IPS-15b (cell line): ENCODE data around the gene DNPH1.

Experiments
- H3K27me3 ChIP-seq: one replicate; pipeline ENCODE4 v1.6.1; 2013; ENCODE audit warnings: low read length; ENCODE audit not compliant: control insufficient read depth, insufficient read depth
- H3K36me3 ChIP-seq: one replicate; pipeline ENCODE4 v1.6.1; 2013; ENCODE audit warnings: low read length; ENCODE audit not compliant: control insufficient read depth, insufficient read depth
- H3K4me1 ChIP-seq: one replicate; pipeline ENCODE4 v1.6.1; 2013; ENCODE audit warnings: mild to moderate bottlenecking, low read length; ENCODE audit not compliant: control insufficient read depth, insufficient read depth
- H3K4me3 ChIP-seq: one replicate; pipeline ENCODE4 v1.5.1; 2013; ENCODE audit warnings: low read depth, low read length
- H3K9ac ChIP-seq: one replicate; pipeline ENCODE4 v1.6.1; 2013; ENCODE audit warnings: low read depth, mild to moderate bottlenecking, low read length
- H3K9me3 ChIP-seq: one replicate; pipeline ENCODE4 v1.6.1; 2013; ENCODE audit warnings: mild to moderate bottlenecking, low read length; ENCODE audit not compliant: control insufficient read depth, insufficient read depth

The DNPH1 gene

DNA sequence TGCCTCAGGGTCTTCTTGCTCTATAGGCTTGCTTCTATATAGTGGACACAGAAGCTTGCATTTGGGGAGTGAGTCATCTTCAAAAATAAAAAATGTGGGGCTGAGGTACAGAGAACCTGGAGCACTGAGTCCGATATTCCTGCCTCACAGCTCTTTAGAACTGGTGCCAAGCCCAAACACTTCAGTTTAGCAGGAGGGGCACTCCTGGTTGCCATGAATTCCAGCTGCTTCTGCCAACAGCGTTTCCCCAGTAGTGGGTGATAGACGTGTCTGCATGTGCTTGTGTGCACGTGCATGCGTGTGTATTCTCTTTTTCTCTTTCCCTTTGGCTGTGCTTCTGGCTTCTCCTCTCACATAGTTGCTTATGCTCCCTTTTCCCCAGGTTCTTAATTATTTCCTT is 11.9 kb downstream of the DNPH1 start:
- no peak overlapping the region for H3K9ac ChIP-seq
- H3K4me3 ChIP-seq: no peak overlapping the region
- no peaks in the 10 kb centered on the region for H3K36me3 ChIP-seq
- no peaks in the 10 kb centered on the region for H3K27me3 ChIP-seq
- H3K9me3 ChIP-seq: no peaks in the 10 kb centered on the region
- peaks cover 2% of the 10 kb centered on the region for H3K4me1 ChIP-seq

DNA sequence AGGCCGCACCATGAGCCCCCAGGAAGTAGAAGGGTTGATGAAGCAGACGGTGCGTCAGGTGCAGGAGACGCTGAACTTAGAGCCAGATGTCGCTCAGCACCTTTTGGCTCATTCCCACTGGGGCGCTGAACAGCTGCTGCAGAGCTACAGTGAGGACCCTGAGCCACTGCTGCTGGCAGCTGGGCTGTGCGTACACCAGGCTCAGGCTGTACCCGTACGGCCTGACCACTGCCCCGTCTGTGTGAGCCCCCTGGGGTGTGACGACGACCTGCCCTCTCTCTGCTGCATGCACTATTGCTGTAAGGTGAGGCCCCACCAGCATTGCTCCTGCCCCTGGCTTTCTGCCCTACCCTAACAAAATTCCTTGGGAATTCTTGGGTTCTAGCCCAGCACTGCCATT is 13.1 kb downstream of the DNPH1 start:
- Histone ChIP-seq H3K27me3 (no peaks in the 10 kb centered on the region), H3K4me1 (no peaks in the 10 kb centered on the region), H3K4me3 (no peak overlapping the region), H3K36me3 (no peaks in the 10 kb centered on the region), H3K9ac (no peak overlapping the region), H3K9me3 (no peaks in the 10 kb centered on the region)

DNA sequence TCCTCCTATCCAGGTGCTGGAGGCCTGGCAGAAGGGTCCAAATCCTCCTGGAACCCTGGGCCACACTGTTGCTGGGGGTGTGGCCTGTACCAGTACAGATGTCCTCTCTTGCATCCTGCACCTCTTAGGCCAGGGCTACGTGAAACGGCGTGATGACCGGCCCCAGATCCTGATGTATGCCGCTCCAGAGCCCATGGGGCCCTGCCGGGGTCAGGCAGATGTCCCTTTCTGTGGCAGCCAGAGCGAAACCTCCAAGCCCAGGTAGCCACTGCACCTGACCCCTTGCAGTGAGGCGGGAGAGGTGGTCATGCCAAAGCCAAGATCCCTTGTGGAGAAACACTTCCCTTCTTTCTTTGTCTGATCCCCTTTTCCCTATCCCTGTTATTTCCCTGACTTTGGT is 14.2 kb downstream of the DNPH1 start:
- H3K4me1 ChIP-seq: no peaks in the 10 kb centered on the region
- H3K27me3 ChIP-seq: no peaks in the 10 kb centered on the region
- no peak overlapping the region for H3K9ac ChIP-seq
- H3K36me3 ChIP-seq: no peaks in the 10 kb centered on the region
- no peaks in the 10 kb centered on the region for H3K9me3 ChIP-seq
- no peak overlapping the region for H3K4me3 ChIP-seq

DNA sequence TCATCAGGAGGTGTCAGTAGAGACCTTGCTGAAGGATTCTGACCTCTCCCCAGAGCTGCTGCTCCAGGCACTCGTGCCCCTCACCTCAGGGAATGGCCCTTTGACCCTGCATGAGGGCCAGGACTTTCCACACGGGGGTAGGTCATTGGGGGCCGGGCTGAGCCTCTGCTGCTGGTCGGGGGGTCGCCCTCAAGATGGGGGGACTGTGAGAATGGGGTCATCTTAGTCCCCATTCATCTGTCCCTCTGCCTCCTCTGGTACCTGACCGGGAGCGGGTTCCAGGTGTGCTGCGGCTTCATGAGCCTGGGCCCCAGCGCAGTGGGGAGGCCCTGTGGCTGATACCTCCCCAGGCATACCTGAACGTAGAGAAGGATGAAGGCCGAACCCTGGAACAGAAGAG is 15.8 kb downstream of the DNPH1 start:
- H3K4me3 ChIP-seq: no peak overlapping the region
- H3K27me3 ChIP-seq: no peaks in the 10 kb centered on the region
- no peak overlapping the region for H3K9ac ChIP-seq
- no peaks in the 10 kb centered on the region for H3K9me3 ChIP-seq
- H3K36me3 ChIP-seq: no peaks in the 10 kb centered on the region
- no peaks in the 10 kb centered on the region for H3K4me1 ChIP-seq

DNA sequence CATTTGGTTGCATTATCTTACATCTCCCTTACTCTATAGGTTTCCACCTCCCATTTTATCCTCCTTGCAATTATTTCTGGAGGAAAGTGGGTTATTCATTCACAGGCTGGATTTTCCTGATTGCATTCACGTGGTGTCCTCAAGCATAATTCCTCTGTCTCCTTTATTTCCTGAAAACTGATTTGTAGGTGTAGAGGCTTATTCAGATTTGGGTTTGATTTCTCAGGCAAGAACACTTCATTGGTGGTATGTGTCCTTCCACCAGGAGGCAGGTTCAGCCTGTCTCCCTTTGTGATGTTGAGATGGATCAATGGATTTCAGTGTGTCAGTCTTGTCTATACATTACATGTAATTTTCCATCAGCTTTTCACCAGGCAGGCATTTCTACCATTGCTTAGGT is 17.3 kb downstream of the DNPH1 start:
- no peaks in the 10 kb centered on the region for H3K36me3 ChIP-seq
- no peaks in the 10 kb centered on the region for H3K9me3 ChIP-seq
- no peaks in the 10 kb centered on the region for H3K27me3 ChIP-seq
- H3K4me3 ChIP-seq: no peak overlapping the region
- H3K9ac ChIP-seq: no peak overlapping the region
- no peaks in the 10 kb centered on the region for H3K4me1 ChIP-seq

DNA sequence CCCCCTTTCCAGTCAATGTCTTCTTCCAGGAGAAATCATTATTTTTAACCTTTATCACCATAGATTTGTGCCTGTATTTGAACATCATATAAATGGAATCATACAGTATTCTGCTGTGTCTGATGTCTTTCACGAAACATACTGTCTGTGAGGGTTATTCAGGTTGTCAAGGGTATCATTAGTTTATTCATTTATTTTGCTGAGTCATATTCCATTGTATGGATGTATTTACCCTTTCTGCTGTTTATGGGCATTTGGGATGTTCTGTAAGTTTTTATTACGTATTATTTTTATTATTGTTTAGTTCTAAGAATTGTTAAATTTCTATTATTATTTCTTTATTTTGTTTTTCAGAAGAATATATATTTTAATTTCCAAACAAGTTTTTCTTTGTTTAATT is 22.0 kb downstream of the DNPH1 start:
- Histone ChIP-seq H3K4me1 (no peaks in the 10 kb centered on the region), H3K27me3 (no peaks in the 10 kb centered on the region), H3K9me3 (no peaks in the 10 kb centered on the region), H3K4me3 (no peak overlapping the region), H3K36me3 (no peaks in the 10 kb centered on the region), H3K9ac (no peak overlapping the region)

DNA sequence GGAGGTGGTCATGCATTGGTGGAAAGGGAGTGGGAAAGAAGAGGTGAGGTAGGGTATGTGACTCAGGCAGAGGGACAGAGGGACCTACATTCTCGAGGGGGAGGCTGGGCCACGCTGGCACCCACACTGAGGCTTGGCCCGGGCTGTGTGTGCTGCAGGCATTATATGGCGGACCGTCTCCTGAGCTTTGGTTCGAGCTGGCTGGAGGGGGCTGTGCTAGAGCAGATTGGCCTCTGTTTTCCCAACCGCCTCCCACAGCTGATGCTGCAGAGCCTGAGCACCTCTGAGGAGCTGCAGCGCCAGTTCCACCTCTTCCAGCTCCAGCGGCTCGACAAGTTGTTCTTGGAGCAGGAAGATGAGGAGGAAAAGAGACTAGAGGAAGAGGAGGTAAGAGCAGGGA is 23.4 kb downstream of the DNPH1 start:
- H3K4me1 ChIP-seq: no peaks in the 10 kb centered on the region
- H3K9ac ChIP-seq: no peak overlapping the region
- H3K36me3 ChIP-seq: no peaks in the 10 kb centered on the region
- H3K27me3 ChIP-seq: no peaks in the 10 kb centered on the region
- no peak overlapping the region for H3K4me3 ChIP-seq
- H3K9me3 ChIP-seq: no peaks in the 10 kb centered on the region

DNA sequence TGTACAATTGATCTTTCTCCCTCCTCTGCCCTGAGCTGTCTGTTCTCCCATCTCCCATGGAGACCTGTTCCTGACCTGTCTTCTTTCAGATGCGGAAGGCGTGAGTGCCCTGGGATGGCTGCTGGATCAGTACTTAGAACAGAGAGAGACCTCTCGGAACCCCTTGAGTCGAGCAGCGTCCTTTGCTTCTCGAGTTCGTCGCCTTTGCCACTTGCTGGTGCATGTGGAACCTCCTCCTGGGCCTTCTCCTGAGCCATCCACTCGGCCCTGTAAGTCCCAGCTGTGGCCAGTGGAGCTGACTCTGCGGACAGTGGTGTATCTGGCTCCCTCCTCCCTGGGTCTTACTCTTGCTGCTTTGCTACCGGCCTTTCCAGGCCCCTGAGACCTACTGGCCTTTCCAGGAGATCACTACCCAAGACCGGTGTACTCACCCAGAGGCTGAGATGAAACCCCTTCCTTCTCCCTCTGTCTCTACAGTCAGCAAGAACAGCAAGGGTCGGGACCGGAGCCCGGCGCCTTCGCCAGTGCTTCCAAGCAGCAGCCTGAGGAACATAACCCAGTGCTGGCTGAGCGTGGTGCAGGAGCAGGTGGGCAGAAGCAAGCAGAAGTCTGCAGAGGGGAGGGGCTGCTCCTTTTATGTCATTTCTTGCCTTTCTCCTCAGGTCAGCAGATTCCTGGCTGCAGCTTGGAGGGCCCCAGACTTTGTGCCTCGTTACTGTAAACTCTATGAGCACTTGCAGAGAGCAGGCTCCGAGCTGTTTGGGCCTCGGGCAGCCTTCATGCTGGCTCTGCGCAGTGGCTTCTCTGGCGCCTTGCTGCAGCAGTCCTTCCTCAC is 24.8 kb downstream of the DNPH1 start:
- Histone ChIP-seq H3K4me3 (no peak overlapping the region), H3K27me3 (no peaks in the 10 kb centered on the region), H3K4me1 (no peaks in the 10 kb centered on the region), H3K36me3 (no peaks in the 10 kb centered on the region), H3K9me3 (no peaks in the 10 kb centered on the region), H3K9ac (no peak overlapping the region)

DNA sequence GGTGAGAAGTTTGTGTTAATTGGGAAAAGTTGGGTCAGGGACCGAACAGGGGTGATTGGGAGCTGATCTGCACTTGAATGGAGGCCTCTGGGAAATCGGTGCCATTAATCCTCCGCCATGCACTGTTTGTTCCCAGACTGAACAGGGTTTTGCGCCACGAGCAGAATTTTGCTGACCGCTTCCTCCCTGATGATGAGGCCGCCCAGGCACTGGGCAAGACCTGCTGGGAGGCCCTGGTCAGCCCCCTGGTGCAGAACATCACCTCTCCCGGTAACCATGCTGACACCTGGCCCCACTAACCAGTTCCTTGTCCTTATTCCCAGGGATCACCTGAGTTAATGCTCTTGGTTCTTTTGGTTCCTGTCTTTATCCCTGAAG is 25.6 kb downstream of the DNPH1 start:
- H3K27me3 ChIP-seq: no peaks in the 10 kb centered on the region
- no peaks in the 10 kb centered on the region for H3K4me1 ChIP-seq
- H3K9ac ChIP-seq: no peak overlapping the region
- no peaks in the 10 kb centered on the region for H3K9me3 ChIP-seq
- no peaks in the 10 kb centered on the region for H3K36me3 ChIP-seq
- no peak overlapping the region for H3K4me3 ChIP-seq

DNA sequence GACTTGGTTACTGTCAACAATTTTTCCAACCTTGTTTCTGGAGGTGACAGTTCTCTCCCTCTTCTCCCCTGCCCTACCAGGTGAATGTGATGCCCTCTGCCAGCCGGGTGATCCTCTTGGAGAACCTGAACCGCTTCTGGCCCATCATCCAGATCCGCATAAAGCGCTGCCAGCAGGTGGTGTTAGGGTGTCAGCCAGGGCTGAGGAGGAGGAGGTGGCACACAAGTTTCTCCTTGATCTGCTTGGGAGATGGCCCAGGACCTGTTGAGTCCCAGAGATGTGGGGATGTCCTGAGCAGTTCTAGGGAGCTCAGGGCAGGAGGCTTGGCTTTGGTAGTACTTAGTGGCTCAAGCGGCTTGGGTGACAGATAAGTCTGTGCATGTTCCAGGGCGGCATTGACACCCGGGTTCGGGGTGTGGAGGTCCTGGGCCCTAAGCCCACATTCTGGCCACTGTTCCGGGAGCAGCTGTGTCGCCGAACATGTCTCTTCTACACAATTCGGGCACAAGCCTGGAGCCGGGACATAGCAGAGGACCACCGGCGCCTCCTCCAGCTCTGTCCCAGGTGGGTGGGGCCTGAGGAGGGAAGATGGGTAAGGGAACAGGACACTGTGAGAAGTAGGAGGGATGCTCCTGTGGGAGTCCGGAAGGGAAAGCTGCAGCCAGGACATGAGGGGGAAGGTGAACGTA is 26.1 kb downstream of the DNPH1 start:
- Histone ChIP-seq H3K4me1 (no peaks in the 10 kb centered on the region), H3K9ac (no peak overlapping the region), H3K9me3 (no peaks in the 10 kb centered on the region), H3K36me3 (no peaks in the 10 kb centered on the region), H3K27me3 (no peaks in the 10 kb centered on the region), H3K4me3 (no peak overlapping the region)

DNA sequence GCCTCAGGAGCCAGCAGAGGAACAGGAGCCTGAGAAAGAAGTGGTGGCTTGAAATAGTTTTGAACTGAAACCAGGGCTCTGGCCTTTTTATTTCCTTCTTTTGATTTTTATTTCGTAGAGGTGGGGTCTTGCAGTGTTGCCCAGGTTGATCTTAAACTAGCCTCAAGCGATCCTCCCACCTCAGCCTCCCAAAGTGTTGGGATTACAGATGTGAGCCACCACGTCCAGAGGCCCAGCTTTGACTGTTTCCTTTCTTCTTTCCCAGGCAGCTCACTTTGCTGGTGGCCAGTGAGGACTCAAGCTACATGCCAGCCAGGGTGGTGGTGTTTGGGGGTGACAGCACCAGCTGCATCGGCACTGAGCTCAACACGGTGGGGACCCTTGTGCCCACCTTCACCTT is 26.8 kb downstream of the DNPH1 start:
- Histone ChIP-seq H3K9me3 (no peaks in the 10 kb centered on the region), H3K27me3 (no peaks in the 10 kb centered on the region), H3K9ac (no peak overlapping the region), H3K36me3 (no peaks in the 10 kb centered on the region), H3K4me1 (no peaks in the 10 kb centered on the region), H3K4me3 (no peak overlapping the region)

DNA sequence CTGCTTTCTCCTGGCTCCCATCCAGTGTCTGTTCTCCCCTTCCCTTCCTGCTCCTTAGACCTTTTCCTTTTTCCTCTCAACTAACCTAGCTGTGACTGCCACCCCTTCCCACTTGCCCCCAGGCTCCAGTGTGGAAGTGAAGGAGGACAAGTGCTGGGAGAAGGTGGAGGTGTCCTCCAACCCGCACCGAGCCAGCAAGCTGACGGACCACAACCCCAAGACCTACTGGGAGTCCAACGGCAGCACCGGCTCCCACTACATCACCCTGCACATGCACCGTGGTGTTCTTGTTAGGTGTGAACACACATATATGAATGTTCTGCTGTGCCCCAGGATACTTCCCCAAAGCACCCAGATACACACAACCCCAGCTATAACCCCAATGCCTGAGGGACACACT is 28.7 kb downstream of the DNPH1 start:
- H3K27me3 ChIP-seq: no peaks in the 10 kb centered on the region
- no peaks in the 10 kb centered on the region for H3K4me1 ChIP-seq
- no peak overlapping the region for H3K4me3 ChIP-seq
- H3K36me3 ChIP-seq: peaks cover 8% of the 10 kb centered on the region
- H3K9me3 ChIP-seq: no peaks in the 10 kb centered on the region
- H3K9ac ChIP-seq: no peak overlapping the region
